Measurements from ENCODE around the gene COL12A1. TPM values are rescaled to one million over a fixed set of nuclear protein-coding genes. Genes with fewer than 3 reads are reported as not detected.

COL12A1 gene
- total and polyA plus RNA-seq, 2 experiments from 2014 or later, result 0.39 to 6.3 TPM

DNA sequence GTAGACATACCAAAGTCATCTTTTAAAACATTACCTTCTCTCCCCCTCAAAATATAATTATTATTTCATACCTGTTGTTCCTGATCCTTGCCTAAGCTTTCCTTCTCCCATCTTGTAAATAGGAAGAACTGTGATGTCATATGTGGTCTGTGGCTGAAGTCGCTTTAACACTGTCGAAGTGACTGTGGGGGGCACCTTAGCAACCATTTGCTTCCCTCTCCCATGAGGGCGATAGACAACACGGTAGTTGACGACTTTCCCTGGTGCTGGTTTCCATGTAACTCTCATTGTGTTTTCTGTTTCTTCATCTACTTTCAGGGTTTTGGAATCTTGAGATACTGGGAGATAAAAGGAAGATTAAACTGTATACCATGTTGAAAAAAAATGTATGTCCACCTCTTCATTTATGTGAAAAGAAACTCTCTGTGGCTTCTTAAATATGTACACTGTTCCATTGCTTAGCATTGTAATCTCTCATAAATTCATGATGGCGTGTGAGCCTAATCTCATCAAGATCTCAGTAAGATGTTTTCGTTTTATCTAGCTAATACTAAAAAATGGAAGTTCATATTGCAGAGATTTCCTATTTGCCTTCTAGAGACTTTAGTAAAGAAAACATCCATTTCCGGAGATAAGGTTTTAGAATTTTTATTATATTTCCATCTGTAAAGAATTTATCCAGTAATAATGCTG lies 49.5 kb downstream of the COL12A1 start (continued):
- TF ChIP-seq NANOG (IDR thresholded peaks at IDR 0.05; ENCODE audit: borderline replicate concordance) (no peak), CREB1 (CRISPR knock-in tag; IDR thresholded peaks at IDR 0.05; ENCODE audit: low read depth) (no peak), EZH2 (IDR thresholded peaks at IDR 0.05; ENCODE audit: low read depth, unreplicated experiment) (no peak), JUNB (IDR thresholded peaks at IDR 0.05; ENCODE audit: unreplicated experiment) (no peak), ZNF114 (CRISPR knock-in tag; IDR thresholded peaks at IDR 0.05) (no peak), ZNF331 (CRISPR knock-in tag; IDR thresholded peaks at IDR 0.05; ENCODE audit: low read depth) (no peak), STAT1 (IDR thresholded peaks at IDR 0.05; ENCODE audit: unreplicated experiment) (no peak), EZH2phosphoT487 (IDR thresholded peaks at IDR 0.05; ENCODE audit: unreplicated experiment) (no peak)
- TF ChIP-seq, protein P1, sequence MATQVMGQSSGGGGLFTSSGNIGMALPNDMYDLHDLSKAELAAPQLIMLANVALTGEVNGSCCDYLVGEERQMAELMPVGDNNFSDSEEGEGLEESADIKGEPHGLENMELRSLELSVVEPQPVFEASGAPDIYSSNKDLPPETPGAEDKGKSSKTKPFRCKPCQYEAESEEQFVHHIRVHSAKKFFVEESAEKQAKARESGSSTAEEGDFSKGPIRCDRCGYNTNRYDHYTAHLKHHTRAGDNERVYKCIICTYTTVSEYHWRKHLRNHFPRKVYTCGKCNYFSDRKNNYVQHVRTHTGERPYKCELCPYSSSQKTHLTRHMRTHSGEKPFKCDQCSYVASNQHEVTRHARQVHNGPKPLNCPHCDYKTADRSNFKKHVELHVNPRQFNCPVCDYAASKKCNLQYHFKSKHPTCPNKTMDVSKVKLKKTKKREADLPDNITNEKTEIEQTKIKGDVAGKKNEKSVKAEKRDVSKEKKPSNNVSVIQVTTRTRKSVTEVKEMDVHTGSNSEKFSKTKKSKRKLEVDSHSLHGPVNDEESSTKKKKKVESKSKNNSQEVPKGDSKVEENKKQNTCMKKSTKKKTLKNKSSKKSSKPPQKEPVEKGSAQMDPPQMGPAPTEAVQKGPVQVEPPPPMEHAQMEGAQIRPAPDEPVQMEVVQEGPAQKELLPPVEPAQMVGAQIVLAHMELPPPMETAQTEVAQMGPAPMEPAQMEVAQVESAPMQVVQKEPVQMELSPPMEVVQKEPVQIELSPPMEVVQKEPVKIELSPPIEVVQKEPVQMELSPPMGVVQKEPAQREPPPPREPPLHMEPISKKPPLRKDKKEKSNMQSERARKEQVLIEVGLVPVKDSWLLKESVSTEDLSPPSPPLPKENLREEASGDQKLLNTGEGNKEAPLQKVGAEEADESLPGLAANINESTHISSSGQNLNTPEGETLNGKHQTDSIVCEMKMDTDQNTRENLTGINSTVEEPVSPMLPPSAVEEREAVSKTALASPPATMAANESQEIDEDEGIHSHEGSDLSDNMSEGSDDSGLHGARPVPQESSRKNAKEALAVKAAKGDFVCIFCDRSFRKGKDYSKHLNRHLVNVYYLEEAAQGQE (IDR thresholded peaks at IDR 0.05; ENCODE audit: unreplicated experiment), result no peak
- TF ChIP-seq, protein P2, sequence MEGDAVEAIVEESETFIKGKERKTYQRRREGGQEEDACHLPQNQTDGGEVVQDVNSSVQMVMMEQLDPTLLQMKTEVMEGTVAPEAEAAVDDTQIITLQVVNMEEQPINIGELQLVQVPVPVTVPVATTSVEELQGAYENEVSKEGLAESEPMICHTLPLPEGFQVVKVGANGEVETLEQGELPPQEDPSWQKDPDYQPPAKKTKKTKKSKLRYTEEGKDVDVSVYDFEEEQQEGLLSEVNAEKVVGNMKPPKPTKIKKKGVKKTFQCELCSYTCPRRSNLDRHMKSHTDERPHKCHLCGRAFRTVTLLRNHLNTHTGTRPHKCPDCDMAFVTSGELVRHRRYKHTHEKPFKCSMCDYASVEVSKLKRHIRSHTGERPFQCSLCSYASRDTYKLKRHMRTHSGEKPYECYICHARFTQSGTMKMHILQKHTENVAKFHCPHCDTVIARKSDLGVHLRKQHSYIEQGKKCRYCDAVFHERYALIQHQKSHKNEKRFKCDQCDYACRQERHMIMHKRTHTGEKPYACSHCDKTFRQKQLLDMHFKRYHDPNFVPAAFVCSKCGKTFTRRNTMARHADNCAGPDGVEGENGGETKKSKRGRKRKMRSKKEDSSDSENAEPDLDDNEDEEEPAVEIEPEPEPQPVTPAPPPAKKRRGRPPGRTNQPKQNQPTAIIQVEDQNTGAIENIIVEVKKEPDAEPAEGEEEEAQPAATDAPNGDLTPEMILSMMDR (conservative IDR thresholded peaks at IDR 0.05; ENCODE audit: low read depth in 2 of 2), result no peak

DNA sequence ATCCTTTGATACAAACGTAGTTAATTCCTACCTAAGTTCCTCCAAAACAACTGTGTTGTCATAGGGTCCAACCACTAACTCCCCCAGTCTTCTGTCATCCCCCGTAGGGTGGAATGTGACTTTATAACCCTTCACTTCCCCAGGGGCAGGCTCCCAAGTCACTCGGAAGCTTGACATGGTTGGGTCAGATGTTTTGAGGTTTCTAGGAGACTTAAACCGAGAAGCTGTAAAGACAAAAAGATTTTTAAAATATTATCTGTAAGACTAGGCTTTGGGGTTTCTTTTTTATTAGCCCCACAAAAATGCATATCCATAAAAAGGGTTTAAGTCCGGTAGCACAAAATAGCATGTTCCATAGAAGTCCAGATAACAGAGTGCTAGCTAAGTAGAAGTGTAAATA lies 50.2 kb downstream of the COL12A1 start:
- Mint-ChIP-seq H3K27me3 (ENCODE audit: insufficient read depth, low read depth, poor library complexity) (no peaks in the 10 kb centered on the region), H3K27ac (no peak overlapping the region), H3K4me3 (no peak overlapping the region), H3K36me3 (ENCODE audit: low read depth) (no peaks in the 10 kb centered on the region), H3K4me1 (no peaks in the 10 kb centered on the region; the same call in 2 of the 3 replicates), H3K9me3 (no peaks in the 10 kb centered on the region)
- Histone ChIP-seq H3K4me1 (ENCODE audit: insufficient read depth) (no peaks in the 10 kb centered on the region), H3K9me2 (ENCODE audit: insufficient read depth) (no peaks in the 10 kb centered on the region), H3K79me2 (replicated peaks; ENCODE audit: insufficient read depth) (no peaks in the 10 kb centered on the region), H3K4me3 (no peak overlapping the region), H3K36me3 (ENCODE audit: insufficient read depth) (no peaks in the 10 kb centered on the region), H3K27ac (ENCODE audit: low read depth) (no peak overlapping the region), H2AFZ (no peak overlapping the region), H3K4me2 (no peak overlapping the region), H4K20me1 (replicated peaks; ENCODE audit: insufficient read depth) (no peaks in the 10 kb centered on the region), H3K27me3 (ENCODE audit: insufficient read depth) (no peaks in the 10 kb centered on the region), H3F3A (replicated peaks; ENCODE audit: low read depth) (no peaks in the 10 kb centered on the region)
- no peak for ATAC-seq
- no peak for DNase-seq (ENCODE audit: low spot score)
- TF ChIP-seq JUNB (IDR thresholded peaks at IDR 0.05; ENCODE audit: unreplicated experiment) (no peak), NANOG (IDR thresholded peaks at IDR 0.05; ENCODE audit: borderline replicate concordance) (no peak), ZNF331 (CRISPR knock-in tag; IDR thresholded peaks at IDR 0.05; ENCODE audit: low read depth) (no peak), CREB1 (CRISPR knock-in tag; IDR thresholded peaks at IDR 0.05; ENCODE audit: low read depth) (no peak), EZH2phosphoT487 (IDR thresholded peaks at IDR 0.05; ENCODE audit: unreplicated experiment) (no peak), EZH2 (IDR thresholded peaks at IDR 0.05; ENCODE audit: low read depth, unreplicated experiment) (no peak)
- TF ChIP-seq, protein P3, sequence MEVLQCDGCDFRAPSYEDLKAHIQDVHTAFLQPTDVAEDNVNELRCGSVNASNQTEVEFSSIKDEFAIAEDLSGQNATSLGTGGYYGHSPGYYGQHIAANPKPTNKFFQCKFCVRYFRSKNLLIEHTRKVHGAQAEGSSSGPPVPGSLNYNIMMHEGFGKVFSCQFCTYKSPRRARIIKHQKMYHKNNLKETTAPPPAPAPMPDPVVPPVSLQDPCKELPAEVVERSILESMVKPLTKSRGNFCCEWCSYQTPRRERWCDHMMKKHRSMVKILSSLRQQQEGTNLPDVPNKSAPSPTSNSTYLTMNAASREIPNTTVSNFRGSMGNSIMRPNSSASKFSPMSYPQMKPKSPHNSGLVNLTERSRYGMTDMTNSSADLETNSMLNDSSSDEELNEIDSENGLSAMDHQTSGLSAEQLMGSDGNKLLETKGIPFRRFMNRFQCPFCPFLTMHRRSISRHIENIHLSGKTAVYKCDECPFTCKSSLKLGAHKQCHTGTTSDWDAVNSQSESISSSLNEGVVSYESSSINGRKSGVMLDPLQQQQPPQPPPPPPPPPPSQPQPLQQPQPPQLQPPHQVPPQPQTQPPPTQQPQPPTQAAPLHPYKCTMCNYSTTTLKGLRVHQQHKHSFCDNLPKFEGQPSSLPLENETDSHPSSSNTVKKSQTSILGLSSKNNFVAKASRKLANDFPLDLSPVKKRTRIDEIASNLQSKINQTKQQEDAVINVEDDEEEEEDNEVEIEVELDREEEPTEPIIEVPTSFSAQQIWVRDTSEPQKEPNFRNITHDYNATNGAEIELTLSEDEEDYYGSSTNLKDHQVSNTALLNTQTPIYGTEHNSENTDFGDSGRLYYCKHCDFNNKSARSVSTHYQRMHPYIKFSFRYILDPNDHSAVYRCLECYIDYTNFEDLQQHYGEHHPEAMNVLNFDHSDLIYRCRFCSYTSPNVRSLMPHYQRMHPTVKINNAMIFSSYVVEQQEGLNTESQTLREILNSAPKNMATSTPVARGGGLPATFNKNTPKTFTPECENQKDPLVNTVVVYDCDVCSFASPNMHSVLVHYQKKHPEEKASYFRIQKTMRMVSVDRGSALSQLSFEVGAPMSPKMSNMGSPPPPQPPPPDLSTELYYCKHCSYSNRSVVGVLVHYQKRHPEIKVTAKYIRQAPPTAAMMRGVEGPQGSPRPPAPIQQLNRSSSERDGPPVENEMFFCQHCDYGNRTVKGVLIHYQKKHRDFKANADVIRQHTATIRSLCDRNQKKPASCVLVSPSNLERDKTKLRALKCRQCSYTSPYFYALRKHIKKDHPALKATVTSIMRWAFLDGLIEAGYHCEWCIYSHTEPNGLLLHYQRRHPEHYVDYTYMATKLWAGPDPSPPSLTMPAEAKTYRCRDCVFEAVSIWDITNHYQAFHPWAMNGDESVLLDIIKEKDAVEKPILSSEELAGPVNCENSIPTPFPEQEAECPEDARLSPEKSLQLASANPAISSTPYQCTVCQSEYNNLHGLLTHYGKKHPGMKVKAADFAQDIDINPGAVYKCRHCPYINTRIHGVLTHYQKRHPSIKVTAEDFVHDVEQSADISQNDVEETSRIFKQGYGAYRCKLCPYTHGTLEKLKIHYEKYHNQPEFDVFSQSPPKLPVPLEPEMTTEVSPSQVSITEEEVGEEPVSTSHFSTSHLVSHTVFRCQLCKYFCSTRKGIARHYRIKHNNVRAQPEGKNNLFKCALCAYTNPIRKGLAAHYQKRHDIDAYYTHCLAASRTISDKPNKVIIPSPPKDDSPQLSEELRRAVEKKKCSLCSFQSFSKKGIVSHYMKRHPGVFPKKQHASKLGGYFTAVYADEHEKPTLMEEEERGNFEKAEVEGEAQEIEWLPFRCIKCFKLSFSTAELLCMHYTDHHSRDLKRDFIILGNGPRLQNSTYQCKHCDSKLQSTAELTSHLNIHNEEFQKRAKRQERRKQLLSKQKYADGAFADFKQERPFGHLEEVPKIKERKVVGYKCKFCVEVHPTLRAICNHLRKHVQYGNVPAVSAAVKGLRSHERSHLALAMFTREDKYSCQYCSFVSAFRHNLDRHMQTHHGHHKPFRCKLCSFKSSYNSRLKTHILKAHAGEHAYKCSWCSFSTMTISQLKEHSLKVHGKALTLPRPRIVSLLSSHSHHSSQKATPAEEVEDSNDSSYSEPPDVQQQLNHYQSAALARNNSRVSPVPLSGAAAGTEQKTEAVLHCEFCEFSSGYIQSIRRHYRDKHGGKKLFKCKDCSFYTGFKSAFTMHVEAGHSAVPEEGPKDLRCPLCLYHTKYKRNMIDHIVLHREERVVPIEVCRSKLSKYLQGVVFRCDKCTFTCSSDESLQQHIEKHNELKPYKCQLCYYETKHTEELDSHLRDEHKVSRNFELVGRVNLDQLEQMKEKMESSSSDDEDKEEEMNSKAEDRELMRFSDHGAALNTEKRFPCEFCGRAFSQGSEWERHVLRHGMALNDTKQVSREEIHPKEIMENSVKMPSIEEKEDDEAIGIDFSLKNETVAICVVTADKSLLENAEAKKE (CRISPR knock-in tag; IDR thresholded peaks at IDR 0.05), result no peak
